CD4-positive, alpha-beta T cell treated with Interleukin-6 at 100 ng/mL for 8 hours (primary cell): Measurements from ENCODE around the gene GLIPR1L1.
"Not testable (repeated sequence)": the region's sequence is repeated elsewhere in the genome, so short reads cannot be mapped to it uniquely, and the experiment has no call there.

Experiments used
- DNase-seq: peaks from one replicate; pipeline ENCODE4 v3.0.0-alpha.2; 2020; ENCODE audit warnings: mixed read lengths, low spot score

GLIPR1L1 gene, protein sequence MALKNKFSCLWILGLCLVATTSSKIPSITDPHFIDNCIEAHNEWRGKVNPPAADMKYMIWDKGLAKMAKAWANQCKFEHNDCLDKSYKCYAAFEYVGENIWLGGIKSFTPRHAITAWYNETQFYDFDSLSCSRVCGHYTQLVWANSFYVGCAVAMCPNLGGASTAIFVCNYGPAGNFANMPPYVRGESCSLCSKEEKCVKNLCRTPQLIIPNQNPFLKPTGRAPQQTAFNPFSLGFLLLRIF

DNA sequence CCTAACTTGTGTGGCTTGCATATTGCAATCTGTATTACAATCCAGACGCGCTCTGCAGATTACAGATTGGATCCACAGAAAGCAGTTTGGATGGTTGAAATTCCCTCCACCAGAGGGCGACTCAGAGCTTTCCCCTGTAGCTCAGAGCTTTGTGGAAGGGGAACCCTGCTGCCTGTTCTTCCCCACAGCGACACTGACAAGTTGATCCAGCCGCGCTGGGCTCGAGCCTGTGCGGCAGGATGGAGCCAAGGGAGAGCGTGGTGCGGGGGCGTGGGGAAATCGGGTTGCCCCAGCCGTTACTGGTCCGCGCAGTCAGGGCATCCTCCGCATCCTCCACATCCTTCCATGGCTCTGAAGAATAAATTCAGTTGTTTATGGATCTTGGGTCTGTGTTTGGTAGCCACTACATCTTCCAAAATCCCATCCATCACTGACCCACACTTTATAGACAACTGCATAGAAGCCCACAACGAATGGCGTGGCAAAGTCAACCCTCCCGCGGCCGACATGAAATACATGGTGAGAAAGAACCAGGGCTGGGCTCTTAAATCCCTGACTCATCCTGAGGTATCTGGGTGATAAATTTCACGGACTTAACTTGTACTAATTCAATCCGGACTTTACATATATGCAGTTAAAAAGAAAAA lies at the start of gene GLIPR1L1:
TSS of gene GLIPR1L1 (plus strand) at position 287 of the 647 bp plus-strand sequence. CDS start at position 346, 59 bp downstream.
- DNase-seq: peak; percentile 79

DNA sequence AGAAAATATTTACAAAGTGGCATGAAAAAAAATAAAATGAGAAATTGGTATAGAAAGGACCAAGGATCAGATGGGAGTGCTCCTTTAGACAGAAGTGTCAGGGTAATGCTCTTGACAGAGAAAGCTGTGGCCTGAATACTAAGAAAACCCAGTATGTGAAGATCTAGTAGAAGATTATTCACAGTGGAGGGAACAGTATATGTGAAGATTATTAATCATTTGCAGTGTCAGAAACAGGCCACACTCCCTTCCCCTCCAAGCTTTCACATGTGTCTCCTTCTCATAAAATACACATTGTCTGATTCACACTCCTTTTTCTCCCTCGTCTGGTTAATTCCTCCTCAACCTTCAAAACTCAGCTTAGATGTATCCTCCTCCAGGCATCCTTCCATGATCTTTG lies 45.6 kb upstream of the GLIPR1L1 start:
- no peak for DNase-seq

DNA sequence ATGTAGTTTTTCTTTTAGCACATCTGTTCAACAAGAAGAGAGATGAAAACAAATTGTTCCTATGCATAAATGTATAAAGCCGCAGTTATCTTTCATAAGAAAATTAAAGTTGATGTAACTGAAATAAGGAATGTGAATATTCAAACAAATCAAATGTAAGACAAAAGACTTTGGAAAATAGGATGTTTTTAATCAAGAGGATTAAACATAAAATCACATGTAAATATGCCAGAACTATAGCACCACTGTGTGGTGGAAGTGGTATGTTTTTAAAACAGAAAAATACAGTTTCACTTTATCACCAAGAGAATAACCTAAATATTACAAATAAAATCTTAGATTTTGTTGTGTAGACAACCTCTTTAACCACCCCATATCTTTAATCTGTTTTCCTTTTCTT lies 44.7 kb upstream of the GLIPR1L1 start:
- no peak for DNase-seq

DNA sequence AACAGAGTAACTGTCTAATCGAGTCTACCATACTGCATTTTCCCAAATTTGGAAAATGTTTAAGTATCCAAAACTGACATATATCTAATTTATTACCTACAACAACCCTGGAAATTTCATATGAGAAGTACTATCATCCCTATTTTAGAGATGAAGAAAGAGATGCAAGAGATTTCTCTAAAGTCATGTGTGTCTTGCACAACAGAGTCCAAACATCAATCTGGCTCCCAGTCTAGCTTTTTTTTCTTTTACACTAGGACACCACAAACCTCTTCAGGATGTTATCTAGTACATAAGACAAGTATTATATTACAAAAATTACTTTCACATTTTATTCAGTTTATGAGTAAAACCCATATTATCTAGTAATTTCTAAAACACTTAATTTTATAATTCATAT lies 43.5 kb upstream of the GLIPR1L1 start:
- DNase-seq: no peak

DNA sequence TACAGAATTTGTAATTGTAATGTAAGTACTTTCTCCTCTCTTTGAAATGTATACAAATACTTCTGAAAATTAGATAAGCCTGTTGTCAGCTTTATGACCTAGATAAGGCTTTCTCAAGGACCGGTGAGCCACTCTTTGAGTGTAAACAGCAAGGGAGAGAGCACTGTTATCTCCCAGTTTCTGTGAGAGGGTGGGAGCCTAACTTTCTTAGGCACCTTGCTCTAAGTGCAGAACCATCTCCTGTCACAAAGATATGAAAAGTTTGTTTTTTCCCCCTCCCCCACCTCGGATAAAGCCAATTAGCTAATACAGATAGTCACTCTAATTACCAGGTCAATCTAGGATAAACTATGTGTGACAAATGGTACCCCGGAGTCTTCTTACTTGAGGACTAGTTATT lies 40.1 kb upstream of the GLIPR1L1 start:
- DNase-seq: no peak

DNA sequence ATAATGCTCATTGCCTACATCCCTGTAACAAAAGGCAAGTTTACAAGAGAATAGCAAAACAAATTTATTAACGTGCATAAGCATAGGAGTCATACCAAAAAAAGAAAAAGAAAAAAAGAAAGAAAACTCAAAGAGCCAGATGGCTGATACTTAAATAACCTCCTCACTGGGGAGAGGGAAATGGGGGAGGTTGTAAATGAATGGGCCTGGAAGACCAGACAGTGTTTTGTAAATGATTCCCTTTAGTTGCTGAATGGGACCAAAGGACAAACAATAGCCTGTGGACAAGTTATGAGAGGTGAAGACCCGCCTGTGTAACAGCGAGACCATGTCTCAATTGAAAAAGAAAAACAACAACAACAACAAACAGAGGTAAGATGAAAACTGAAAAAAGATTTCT lies 39.7 kb upstream of the GLIPR1L1 start:
- no peak for DNase-seq

DNA sequence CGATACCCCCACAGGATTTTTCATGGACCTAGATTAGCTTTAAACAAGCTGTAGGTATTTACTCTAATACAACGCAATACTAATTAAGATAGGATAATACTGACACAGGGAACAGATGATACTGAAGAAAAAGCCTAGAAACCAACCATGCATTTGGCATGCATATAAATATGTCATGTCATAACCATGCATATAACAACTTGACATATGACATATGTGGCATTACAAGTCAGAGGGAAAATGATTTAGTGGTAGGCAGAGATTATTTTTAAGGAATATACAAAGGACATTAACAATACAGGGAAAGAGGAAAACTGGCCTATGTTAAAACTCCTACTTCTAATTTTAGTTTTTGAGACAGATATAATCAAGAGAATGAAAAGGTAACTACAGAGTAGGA lies 32.2 kb upstream of the GLIPR1L1 start:
- no peak for DNase-seq

DNA sequence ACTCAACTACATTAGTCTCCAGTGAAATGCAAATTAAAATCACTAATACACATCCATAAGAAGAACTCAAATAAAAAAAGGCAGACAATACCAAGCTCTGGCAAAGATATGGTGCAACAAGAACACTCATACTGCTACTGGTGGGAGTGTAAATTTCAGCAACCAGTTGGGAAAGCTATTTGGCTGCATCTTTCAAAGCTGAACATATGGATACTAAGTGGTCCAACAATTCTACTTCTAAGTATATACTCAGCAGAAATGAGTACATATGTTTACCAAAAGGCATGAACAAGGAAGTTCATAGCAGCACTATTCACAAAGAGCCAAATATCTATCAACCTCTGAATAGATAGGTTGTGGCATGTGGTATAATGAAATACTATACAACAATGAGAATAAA lies 31.7 kb upstream of the GLIPR1L1 start:
- no peak for DNase-seq

DNA sequence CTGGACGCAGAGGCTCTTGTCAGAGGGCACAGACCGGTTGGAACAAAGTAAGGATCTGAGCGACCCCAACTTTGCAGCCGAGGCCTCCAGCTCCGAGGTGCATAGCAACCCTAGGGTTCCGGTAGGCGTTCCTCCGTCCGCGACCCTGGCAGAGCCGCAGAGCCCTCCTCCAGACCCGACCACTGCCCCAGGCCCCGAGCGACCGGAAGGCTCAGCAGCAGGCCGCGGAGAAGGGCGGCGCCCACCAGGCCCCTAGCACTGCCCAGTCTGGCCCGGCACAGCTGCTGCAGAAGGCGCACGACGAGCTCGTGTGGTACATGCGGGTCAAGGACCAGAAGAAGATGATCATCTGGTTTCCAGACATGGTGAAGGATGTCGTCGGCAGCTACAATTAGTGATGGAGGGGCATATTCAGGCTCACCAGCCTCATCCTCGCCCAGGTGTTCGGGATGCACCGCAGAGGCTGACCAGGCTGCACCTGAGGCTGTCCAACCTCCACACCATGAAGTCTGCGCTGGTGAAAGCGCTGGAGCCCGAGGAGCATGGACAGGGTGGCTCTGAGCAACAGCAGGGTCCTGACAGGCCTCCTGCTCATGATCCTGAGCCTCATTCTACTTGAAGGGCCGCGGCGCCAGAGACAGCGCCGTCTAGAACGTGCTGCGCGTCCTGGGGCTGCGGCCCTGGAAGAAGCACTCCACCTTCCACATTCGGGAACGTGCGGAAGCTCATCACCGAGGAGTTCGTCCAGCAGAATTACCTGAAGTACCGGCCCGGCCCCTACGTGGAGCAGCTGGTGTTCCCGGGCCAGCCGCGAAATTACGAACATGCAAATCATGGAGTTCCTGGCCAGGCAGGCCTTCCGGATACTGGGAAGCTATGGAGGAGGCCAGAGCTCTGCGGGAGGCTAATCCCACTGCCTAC lies 28.8 kb upstream of the GLIPR1L1 start:
- no peak for DNase-seq

DNA sequence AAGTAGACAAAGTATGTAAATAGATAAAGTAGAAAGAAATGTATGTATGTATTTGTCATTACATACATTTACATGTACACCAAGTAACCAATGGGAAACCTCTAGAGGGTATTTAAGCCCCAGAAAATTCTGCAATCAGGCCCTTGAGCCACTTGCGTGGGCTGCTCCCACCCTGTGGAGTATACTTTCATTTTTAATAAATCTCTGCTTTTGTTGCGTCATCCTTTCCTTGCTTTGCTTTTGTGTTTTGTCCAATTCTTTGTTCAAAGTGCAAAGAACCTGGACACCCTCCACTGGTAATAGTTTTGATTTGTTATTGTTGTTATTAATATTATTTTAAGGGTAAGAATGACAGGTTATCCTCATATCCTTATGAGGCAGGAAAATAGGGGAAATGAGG lies 26.2 kb upstream of the GLIPR1L1 start:
- DNase-seq: no peak

DNA sequence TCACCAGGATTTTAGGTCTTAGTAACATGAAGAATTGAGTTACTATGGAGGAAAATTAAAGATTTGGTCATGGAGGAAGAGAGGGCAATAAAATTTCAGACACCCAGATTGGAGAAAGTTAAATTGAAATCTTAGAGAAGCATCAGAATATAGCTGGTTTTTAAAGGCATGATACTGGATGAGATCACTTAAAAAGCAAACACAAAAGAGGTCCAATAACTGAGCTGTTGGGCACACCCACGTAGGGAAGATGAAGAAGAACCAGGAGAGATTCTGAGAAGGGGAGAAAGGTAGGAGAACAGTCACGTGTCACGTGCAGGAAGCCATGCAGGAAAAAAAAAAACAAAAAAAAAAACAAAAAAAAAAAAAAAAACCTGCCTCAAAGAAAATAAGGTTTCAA lies 23.1 kb upstream of the GLIPR1L1 start:
- DNase-seq: no peak

DNA sequence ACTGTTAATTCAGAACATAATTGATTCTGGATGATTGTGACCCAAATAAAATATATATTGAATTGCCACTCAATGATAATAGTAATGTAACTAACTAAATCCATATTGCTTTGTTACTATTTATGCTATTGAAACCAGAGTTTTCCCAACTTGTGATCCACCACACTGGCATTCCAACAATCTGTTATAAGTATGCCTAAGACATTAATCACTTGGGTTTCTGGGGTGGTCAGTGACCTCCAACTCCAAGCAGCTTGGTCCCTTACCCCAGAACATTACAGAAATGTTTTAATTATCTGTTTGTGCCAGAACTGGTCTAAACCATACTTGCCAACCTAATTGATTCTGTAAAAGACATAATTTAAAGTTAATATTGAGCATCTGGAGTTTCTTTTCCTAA lies 19.0 kb upstream of the GLIPR1L1 start:
- DNase-seq: no peak

DNA sequence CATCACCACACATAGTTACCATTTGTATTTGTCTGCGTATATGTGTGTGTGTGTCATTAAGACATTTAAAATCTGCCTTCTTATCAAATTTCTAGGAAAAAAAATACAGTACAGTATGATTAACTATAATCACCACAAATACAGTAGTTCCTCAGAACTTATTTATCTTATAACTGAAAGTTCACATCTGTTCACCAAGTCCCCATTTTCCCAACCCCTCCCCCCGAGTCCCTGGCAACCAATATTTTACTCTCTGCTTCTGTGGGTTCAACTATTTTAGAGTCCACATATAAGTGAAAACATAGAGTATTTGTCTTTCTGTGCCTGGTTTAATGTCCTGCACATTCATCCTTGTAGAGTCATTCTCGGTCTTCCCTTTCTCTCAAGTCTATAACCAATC lies 16.7 kb upstream of the GLIPR1L1 start:
- no peak for DNase-seq

DNA sequence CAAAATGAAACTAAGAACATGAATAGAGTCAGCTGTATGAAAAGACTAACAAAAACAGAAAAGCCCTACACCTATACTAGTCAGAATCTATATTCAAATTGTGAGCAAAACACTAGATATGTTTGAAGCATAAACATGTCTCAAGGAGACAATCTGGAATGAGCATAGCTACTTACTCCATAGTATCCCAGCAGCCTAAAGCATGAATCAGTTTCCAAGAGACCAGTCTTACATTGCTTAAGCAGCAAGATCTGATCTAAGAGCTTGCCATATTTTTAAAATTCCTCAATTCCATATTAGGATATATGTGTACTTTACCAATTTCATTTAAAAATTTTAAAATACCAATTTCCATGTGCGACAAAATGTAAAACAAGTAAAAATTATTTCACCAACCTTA lies 12.0 kb upstream of the GLIPR1L1 start:
- DNase-seq: no peak

DNA sequence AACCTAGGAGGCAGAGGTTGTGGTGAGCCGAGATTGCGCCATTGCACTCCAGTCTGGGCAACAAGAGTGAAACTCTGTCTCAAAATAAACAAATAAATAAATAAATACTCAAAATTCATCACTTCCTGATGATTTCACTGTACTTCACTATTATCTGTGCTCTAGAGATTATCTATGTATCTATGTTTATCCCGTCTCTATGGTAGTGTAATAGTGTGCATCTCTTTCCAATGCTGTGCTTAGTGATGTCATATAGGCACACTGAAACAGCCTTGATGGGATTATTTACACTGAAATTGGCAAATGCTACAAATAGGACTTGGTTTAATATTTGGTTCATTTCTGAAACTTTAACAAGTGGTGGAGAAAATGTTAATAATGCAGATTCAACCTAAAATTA lies 10.8 kb upstream of the GLIPR1L1 start:
- no peak for DNase-seq

DNA sequence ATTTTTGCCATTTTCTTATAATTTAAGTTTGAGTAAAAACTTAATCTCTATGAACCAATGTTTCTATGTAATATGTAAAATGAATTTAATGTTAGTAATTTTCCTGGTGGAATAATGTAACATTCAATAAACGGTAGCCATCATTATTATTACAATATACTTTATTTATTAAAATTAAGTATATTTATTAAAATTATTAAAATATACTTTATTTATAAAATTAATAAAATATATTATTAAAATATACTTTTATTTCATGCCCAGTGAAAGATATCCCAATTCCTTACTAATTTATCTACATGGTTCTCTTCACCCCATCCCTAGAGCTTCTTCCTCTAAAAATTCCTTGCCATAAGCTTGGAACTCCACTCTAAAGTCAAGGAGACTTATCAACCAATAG lies 6.8 kb upstream of the GLIPR1L1 start:
- no peak for DNase-seq

DNA sequence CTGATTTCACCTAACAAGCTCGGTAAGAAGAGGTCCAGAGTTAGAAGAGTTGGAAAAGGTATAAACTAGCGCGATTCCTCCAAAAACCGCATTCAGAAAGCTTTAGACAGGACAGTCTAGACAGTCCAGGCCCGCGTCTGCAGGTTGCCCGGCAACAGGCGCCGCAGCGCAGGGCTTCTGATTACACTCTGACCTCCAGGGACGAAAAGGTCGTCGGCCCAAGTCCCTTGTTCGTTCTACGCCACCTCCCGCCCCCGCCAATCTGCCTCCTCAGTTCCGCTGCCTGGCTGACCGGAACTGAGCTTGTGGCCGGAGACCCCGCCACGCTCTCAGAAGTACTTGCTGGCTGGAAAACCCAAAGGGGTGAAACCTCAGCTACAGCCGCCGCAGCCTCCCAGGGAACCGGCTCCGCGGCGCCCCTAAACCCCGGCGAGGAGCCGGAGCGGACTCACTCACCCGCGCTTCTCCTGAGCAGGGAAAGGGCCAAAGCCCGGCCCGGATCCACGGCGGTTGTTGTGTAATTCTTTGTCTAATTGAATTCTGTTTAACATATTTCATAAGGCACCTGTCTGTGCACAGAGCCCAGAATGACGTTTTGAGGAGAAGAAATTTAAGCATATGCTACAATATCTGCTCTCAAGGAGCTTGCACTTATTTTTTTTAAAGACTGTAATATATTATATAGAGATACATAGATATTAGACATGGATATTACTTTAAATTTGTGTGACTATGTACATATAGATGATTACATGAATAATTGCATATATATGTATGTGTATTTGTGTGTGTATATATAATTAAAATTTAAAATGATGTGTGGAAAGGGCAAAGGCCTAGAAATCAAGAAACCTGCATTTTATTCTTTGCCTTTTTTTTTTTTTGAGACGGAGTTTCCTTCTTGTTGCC lies 4.3 kb upstream of the GLIPR1L1 start, which contains the start of gene CAPS2:
TSS of gene CAPS2 (minus strand) at position 407 of the 909 bp plus-strand sequence. CDS start 3,826 bp downstream, outside the sequence.
- DNase-seq: peak; percentile 36

DNA sequence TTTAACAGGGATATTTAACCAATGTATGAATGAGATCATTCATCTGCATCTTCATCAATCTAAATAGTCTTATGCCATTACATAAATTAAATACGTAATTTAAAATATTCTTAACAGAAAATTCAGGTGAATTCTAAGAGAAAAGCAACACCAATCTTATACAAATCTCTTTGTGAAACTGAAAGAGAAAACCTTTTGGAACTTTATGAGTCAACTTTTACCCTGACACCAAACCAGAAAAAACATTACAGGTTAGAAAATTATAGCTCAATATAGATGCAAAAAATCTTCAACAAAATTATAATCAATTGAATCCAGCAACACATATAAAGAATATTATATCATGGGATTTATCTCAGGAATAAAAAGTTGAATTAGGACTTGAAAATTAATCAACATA lies 3.4 kb downstream of the GLIPR1L1 start:
- DNase-seq: no peak

DNA sequence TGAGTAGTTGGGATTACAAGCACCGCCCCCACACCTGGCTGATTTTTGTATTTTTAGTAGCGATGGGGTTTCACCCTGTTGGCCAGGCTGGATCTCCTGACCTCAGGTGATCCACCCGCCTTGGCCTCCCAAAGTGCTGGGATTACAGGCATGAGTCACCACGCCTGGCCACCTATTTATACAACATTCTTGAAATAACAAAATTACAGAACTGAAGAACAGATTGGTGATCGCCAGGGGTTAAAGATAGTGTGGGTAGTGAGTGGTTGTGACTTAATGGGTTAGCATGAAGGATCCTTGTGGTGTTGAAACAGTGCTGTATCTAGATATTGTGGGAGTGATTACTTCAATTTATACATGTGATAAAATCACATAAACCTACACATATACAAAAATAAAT lies 7.4 kb downstream of the GLIPR1L1 start:
- DNase-seq: no peak

DNA sequence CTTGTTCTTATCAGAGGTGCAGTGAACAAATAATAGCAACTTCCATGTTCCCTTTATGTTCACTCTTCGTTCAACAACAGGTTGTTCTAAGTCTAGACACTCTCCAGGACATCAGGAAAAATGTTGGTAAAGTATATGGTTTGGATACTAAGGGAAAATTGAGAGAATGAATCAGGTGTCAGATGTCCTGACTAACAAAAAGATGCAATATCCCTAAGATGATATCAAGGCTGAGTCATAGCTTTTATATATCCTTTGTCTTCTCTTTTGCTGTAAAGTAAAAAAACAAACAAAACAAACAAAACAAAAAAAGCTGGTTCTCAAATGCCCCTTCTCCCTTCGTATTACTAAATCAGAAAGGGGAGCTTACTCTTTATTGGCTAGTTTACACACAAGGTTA lies 11.1 kb downstream of the GLIPR1L1 start:
- DNase-seq: no peak

DNA sequence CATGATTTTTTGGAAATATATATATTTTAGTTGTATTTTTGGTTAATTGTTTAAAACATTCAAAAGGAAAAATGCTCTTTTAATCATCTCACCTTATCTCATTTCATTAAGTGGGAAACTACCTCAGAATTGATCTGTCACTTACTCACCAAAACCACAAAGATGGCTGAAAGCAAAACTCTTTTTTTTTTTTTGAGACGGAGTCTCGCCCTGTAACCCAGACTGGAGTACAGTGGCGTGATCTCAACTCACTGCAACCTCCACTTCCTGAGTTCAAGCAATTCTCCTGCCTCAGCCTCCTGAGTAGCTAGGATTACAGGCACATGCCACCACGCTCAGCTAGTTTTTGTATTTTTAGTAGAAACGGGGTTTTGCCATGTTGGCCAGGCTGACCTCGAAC lies 11.7 kb downstream of the GLIPR1L1 start:
- not testable (repeated sequence) for DNase-seq

DNA sequence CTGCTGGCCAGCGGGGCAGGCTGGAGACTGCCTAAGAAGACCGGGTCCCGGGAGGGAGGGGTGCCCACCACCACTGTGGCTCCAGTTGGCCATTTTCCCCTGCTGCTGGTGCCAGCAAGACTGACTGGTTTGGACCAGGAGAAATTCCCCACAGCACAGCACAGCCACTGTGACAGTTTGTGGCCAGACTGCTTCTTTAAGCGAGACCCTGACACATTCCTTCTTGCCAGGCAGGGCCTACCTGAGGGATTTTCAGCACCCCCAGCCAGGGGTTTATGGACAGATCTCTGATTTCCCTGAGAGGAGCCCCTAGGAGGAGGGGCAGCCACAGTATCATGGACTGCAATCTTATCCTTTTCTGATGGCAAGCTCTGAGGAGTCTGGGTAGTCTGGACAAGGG lies 15.5 kb downstream of the GLIPR1L1 start:
- DNase-seq: no peak
